Measurements from ENCODE around the gene ZNF862. TPM values are rescaled to one million over a fixed set of nuclear protein-coding genes. Genes with fewer than 3 reads are reported as not detected.

Gene ZNF862
- total RNA-seq (7.2 and 14.7 TPM in 2 replicates), polyA plus RNA-seq (10.2 and 10.8 TPM in 2 replicates), polyA minus RNA-seq (20.1 and 28.7 TPM in 2 replicates), Bru-seq, nascent RNA (percentile 43 among the genes with signal in this experiment), BruChase-seq, experiment 1, labeled RNA remaining after a 6-hour chase (percentile 62 among the genes with signal in this experiment), BruChase-seq, experiment 2, labeled RNA remaining after a 2-hour chase (percentile 60 among the genes with signal in this experiment)
- polyA plus RNA-seq (2011; cell fraction: cytosol; rRNA removed) = 5.4 and 7.7 TPM in 2 replicates
- 63.7 and 69.7 TPM in 2 replicates for polyA plus RNA-seq (2011; cell fraction: nucleus; rRNA removed)
- 5.1 and 7.8 TPM in 2 replicates for polyA plus RNA-seq (2012)
- 0.51 TPM for polyA minus RNA-seq (2011; cell fraction: cytosol; rRNA and poly(A)+ RNA removed)
- polyA minus RNA-seq (2011; cell fraction: nucleus; rRNA and poly(A)+ RNA removed) = 12.2 and 17.2 TPM in 2 replicates
- long read RNA-seq, partial matches to known transcripts = 8 of 26 reads
- long read RNA-seq, other reads (novel, unspliced or antisense) = 17 of 26 reads

DNA sequence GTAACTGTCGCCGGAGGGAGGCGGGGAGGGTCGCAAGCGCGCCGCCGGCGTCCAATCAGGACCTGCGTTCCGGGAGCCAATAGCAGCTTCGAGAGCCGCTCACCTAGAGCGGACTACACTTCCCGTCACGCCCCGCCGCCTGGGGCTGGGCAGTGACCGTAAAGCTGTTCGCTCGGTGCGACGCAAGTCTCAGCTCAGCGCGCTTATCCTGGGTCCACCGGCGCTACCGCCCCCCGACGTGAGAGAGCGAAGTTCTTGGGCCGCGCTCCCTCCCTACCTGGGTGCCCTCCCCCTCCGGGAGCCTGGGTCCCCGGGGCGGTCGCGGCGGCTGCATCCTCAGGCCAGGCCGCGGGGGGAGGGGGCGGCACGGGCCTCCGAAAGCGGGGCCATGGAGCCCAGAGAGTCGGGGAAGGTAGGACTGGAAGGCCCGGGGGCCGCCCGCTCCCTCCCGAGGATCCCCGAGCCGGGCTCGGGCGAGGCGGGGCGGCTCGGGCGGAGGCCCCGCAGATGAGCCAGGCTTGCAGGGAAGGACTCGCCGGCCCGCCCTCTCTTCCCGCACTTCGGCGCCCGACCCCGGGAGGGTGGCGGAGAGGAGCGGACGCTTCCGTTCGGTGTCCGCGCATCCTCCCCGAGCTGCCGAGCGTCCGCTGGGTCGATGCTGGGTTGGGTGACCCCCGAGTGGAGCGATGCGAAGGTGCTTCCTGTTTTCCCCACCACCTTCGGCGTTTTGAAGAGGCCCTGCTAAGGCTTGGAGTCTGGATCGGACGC is at the start of gene ZNF862:
ZNF862 (plus strand) TSS at position 152 of the 768 bp plus-strand sequence; CDS start at position 389, 237 bp downstream.
- Histone ChIP-seq H3K27me3 (ENCODE audit: control insufficient read depth in 2 of 2, insufficient read depth in 2 of 2, low read length in 2 of 2) (no peaks in the 10 kb centered on the region), H2AFZ (ENCODE audit: low read depth, low read length) (peak within 1 kb of the TSS; percentile 46), H3K27ac (ENCODE audit: insufficient read depth, low read depth, low read length) (no peak within 1 kb of the TSS), H3K9ac (replicated peaks; ENCODE audit: extremely low read depth, insufficient read depth, low read length) (peak within 1 kb of the TSS; percentile 42), H3K4me3 (replicated peaks in 1 of 3; ENCODE audit: insufficient read depth in 1 of 3, low read depth in 1 of 3, low read length in 3 of 3) (peak within 1 kb of the TSS; percentile 2 to 83 (median 48)), H3K36me3 (ENCODE audit: control insufficient read depth in 2 of 2, extremely low read depth in 1 of 2, insufficient read depth in 2 of 2, low read length in 2 of 2) (no peaks in the 10 kb centered on the region), H3K4me2 (ENCODE audit: insufficient read depth, low read length) (peak within 1 kb of the TSS; percentile 63), H3K79me2 (ENCODE audit: control insufficient read depth, insufficient read depth, low read length) (no peaks in the 10 kb centered on the region), H3K9me1 (replicated peaks; ENCODE audit: control insufficient read depth, extremely low read depth, insufficient read depth, low read length) (no peaks in the 10 kb centered on the region), H3K4me1 (ENCODE audit: control insufficient read depth, extremely low read depth, insufficient read depth, low read length) (no peaks in the 10 kb centered on the region), H4K20me1 (replicated peaks; ENCODE audit: control insufficient read depth, extremely low read depth, insufficient read depth, low read length) (no peaks in the 10 kb centered on the region), H3K9me3 (replicated peaks; ENCODE audit: control insufficient read depth, insufficient read depth, low read length) (no peaks in the 10 kb centered on the region)
- ChIA-PET CTCF (interaction anchor here (0.7 to 1.7 kb wide), 10 partner anchors 12 to 691 kb away, joined by 3 to 9 read pairs (median 4); no protein-coding TSS in a partner anchor), POLR2A (interaction anchor here (1.5 kb wide), 1 partner anchor 33 kb away, joined by 3 read pairs; no protein-coding TSS in a partner anchor)
- intact Hi-C loops (cut with micrococcal nuclease) (loop anchor here (1.0 to 2.0 kb wide), 4 partner anchors 18 to 124 kb away; partner anchors contain the start of gene ATP6V0E2), dilution Hi-C loops (cut with MboI; ENCODE audit: extremely low pct_ligation_motif_present, low sequenced_read_pairs) (no loop called here)
- DNase-seq (ENCODE audit: low read depth, low spot score) = peak; percentile 98
- no TSS peak for BruUV-seq (replicated peaks)
- TF ChIP-seq GATA2 (IDR thresholded peaks at IDR 0.05; ENCODE audit: insufficient read depth, insufficient read length, low read depth, low read length) (no peak), POLR2AphosphoS5 (IDR thresholded peaks at IDR 0.05; ENCODE audit: insufficient read depth, low read depth, low read length) (peak; percentile 78), JUN (IDR thresholded peaks at IDR 0.05; ENCODE audit: borderline replicate concordance, insufficient read depth, insufficient read length, low read depth) (no peak), MYC (IDR thresholded peaks at IDR 0.05; ENCODE audit: low read depth, low read length) (no peak), EZH2 (IDR thresholded peaks at IDR 0.05; ENCODE audit: borderline replicate concordance, low read depth, low read length, severe bottlenecking) (no peak), FOS (IDR thresholded peaks at IDR 0.05; ENCODE audit: borderline replicate concordance, insufficient read depth, low read length) (no peak), POLR2A (IDR thresholded peaks at IDR 0.05; ENCODE audit: low read depth, low read length) (peak; percentile 51)
- TF ChIP-seq, protein P1, sequence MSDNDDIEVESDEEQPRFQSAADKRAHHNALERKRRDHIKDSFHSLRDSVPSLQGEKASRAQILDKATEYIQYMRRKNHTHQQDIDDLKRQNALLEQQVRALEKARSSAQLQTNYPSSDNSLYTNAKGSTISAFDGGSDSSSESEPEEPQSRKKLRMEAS (IDR thresholded peaks at IDR 0.05; ENCODE audit: insufficient read depth, insufficient read length) = peak; percentile 35
- TF ChIP-seq, protein P2, sequence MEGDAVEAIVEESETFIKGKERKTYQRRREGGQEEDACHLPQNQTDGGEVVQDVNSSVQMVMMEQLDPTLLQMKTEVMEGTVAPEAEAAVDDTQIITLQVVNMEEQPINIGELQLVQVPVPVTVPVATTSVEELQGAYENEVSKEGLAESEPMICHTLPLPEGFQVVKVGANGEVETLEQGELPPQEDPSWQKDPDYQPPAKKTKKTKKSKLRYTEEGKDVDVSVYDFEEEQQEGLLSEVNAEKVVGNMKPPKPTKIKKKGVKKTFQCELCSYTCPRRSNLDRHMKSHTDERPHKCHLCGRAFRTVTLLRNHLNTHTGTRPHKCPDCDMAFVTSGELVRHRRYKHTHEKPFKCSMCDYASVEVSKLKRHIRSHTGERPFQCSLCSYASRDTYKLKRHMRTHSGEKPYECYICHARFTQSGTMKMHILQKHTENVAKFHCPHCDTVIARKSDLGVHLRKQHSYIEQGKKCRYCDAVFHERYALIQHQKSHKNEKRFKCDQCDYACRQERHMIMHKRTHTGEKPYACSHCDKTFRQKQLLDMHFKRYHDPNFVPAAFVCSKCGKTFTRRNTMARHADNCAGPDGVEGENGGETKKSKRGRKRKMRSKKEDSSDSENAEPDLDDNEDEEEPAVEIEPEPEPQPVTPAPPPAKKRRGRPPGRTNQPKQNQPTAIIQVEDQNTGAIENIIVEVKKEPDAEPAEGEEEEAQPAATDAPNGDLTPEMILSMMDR (IDR thresholded peaks at IDR 0.05; ENCODE audit: extremely low read depth in 1 of 2, insufficient read depth in 1 of 2, low read depth in 1 of 2, low read length in 2 of 2) = no peak
- peak; percentile 99 for FAIRE-seq

All from endothelial cell of umbilical vein (primary cell).